ENCODE results near the gene TIRAP. TPM values are rescaled to one million over a fixed set of nuclear protein-coding genes. Genes with fewer than 3 reads are reported as not detected.
A peak's percentile ranks its signal among the peaks of the same experiment; 100 is the strongest.

TIRAP gene
- total and polyA plus RNA-seq, 2 of the 8 experiments (the other 6 are each of a cell fraction or from before 2014, with no cell fraction given), result 5.3 TPM

DNA sequence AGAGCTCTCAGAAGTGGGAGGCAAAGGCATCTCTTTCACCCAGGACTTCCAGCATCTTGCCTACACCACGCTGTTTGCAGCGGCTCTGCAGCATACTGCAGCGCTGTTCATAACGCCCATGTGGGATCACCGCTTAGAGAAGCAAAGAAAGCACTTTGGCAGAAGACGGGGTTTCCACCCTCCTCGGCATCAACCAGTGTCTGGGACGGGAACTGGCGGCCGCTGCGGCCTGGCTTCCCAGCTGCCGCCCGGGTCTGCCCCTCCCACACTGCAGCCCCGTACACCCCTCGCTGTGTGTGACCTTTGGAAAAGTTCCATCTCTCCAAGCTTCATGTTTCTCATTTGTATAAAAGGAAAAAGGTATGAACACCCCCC lies 545 bp upstream of the TIRAP start (continued):
- no peak for TF ChIP-seq PHF8 (conservative IDR thresholded peaks at IDR 0.05; ENCODE audit: low read depth, low read length)
- TF ChIP-seq CEBPB (IDR thresholded peaks at IDR 0.05; ENCODE audit: low read depth, low read length), result no peak
- no peak for TF ChIP-seq GABPA (IDR thresholded peaks at IDR 0.05; ENCODE audit: borderline replicate concordance, insufficient read depth, low read length)
- TF ChIP-seq EGR1 (IDR thresholded peaks at IDR 0.05; ENCODE audit: borderline replicate concordance, low read depth, low read length), result no peak
- no peak for TF ChIP-seq TEAD4 (IDR thresholded peaks at IDR 0.05; ENCODE audit: low read depth, low read length)
- peak; percentile 21; the same call in 1 of the 2 replicates for TF ChIP-seq TAF1 (IDR thresholded peaks at IDR 0.05; ENCODE audit: low read depth, low read length)
- TF ChIP-seq BCL11A (IDR thresholded peaks at IDR 0.05; ENCODE audit: low read depth in 2 of 2, low read length in 2 of 2), result no peak
- no peak for TF ChIP-seq CBX8 (IDR thresholded peaks at IDR 0.05; ENCODE audit: borderline replicate concordance, low read depth, low read length)
- no peak for TF ChIP-seq RAD21 (IDR thresholded peaks at IDR 0.05 in 1 of 2, conservative IDR thresholded peaks at IDR 0.05 in 1 of 2; ENCODE audit: low read depth in 2 of 2, low read length in 2 of 2)
- TF ChIP-seq, protein P1, sequence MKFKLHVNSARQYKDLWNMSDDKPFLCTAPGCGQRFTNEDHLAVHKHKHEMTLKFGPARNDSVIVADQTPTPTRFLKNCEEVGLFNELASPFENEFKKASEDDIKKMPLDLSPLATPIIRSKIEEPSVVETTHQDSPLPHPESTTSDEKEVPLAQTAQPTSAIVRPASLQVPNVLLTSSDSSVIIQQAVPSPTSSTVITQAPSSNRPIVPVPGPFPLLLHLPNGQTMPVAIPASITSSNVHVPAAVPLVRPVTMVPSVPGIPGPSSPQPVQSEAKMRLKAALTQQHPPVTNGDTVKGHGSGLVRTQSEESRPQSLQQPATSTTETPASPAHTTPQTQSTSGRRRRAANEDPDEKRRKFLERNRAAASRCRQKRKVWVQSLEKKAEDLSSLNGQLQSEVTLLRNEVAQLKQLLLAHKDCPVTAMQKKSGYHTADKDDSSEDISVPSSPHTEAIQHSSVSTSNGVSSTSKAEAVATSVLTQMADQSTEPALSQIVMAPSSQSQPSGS (IDR thresholded peaks at IDR 0.05; ENCODE audit: low read length), result no peak
- no peak for TF ChIP-seq SIX5 (IDR thresholded peaks at IDR 0.05; ENCODE audit: low read depth, low read length)
- TF ChIP-seq, protein P2, sequence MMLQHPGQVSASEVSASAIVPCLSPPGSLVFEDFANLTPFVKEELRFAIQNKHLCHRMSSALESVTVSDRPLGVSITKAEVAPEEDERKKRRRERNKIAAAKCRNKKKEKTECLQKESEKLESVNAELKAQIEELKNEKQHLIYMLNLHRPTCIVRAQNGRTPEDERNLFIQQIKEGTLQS (IDR thresholded peaks at IDR 0.05; ENCODE audit: insufficient read depth, low read depth, low read length), result no peak
- TF ChIP-seq NANOG (IDR thresholded peaks at IDR 0.05; ENCODE audit: insufficient read depth, low read depth, low read length, poor library complexity, severe bottlenecking), result no peak
- TF ChIP-seq JUND (IDR thresholded peaks at IDR 0.05; ENCODE audit: low read length), result no peak

All from H1 (cell line).